Measurements from ENCODE around the gene ZCCHC7. TPM values are rescaled to one million over a fixed set of nuclear protein-coding genes. Genes with fewer than 3 reads are reported as not detected.
A peak's percentile ranks its signal among the peaks of the same experiment; 100 is the strongest.
"Not testable (repeated sequence)": the region's sequence is repeated elsewhere in the genome, so short reads cannot be mapped to it uniquely, and the experiment has no call there.

Gene ZCCHC7
- total and polyA plus RNA-seq, 10 of the 15 experiments (the other 5 are each of a cell fraction or from before 2014, with no cell fraction given) = 42.9 to 178 (median 53.3) TPM

DNA sequence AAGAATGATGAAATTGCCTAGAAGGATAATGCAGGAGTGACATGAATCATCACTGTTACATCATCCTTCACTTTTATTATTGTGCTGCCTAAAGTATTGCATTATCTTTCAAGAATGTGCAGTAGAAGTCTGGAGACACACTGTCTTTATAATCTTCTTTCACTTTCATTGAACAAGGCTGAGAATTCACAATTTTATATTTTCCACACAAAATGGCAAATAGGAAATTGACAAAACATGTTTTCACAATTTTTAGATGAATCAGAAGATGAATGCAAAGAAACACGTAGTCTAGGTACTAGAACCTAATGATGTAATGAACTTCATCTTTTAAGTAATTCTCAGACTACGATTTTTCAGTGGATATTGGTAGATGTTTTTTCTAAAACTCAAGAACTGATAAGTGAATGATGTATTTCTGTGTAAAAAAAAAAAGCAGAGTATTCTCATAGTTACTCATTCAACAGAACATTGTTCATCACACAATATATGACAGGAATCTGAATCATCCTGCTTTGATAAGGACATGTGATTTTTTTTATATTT lies 170.6 kb downstream of the ZCCHC7 start (continued):
- TF ChIP-seq, protein P1, sequence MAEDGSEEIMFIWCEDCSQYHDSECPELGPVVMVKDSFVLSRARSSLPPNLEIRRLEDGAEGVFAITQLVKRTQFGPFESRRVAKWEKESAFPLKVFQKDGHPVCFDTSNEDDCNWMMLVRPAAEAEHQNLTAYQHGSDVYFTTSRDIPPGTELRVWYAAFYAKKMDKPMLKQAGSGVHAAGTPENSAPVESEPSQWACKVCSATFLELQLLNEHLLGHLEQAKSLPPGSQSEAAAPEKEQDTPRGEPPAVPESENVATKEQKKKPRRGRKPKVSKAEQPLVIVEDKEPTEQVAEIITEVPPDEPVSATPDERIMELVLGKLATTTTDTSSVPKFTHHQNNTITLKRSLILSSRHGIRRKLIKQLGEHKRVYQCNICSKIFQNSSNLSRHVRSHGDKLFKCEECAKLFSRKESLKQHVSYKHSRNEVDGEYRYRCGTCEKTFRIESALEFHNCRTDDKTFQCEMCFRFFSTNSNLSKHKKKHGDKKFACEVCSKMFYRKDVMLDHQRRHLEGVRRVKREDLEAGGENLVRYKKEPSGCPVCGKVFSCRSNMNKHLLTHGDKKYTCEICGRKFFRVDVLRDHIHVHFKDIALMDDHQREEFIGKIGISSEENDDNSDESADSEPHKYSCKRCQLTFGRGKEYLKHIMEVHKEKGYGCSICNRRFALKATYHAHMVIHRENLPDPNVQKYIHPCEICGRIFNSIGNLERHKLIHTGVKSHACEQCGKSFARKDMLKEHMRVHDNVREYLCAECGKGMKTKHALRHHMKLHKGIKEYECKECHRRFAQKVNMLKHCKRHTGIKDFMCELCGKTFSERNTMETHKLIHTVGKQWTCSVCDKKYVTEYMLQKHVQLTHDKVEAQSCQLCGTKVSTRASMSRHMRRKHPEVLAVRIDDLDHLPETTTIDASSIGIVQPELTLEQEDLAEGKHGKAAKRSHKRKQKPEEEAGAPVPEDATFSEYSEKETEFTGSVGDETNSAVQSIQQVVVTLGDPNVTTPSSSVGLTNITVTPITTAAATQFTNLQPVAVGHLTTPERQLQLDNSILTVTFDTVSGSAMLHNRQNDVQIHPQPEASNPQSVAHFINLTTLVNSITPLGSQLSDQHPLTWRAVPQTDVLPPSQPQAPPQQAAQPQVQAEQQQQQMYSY (CRISPR knock-in tag; IDR thresholded peaks at IDR 0.05) = no peak
- TF ChIP-seq ATF7 (IDR thresholded peaks at IDR 0.05; ENCODE audit: low read depth) (peak; percentile 83), RAD21 (IDR thresholded peaks at IDR 0.05; ENCODE audit: insufficient read depth, low read depth, low read length) (no peak), TCF7 (IDR thresholded peaks at IDR 0.05; ENCODE audit: borderline replicate concordance) (0 out of 2 replicates have a peak, but pooled peaks have one; percentile 11), TARDBP (IDR thresholded peaks at IDR 0.05; ENCODE audit: borderline replicate concordance) (no peak), PML (IDR thresholded peaks at IDR 0.05; ENCODE audit: low read length) (0 out of 2 replicates have a peak, but pooled peaks have one; percentile 36)

DNA sequence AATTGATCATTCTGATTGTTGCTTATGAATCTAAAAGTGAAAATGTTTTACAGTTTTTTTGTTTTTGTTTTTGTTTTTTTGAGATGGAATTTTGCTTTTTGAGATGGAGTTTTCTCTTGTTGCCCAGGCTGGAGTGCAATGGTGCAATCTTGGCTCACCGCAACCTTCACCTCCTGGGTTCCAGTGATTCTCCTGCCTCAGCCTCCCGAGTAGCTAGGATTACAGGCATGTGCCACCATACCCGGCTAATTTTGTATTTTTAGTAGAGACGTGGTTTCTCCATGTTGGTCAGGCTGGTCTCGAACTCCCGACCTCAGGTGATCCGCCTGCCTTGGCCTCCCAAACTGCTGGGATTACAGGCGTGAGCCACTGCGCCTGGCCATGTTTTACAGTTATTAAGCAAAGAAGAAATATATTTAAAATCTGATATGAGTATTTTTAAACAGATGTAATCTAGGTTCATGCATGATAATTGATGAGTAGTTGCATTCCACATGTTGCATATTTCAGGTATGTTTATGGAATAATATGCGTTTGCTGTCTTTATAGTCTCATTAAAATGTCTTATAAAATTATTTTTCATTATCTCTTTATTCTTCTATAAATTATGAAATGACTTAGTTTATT lies 171.4 kb downstream of the ZCCHC7 start:
- H4K20me1 ChIP-seq (ENCODE audit: control insufficient read depth, insufficient read depth); in situ Hi-C loops (cut with MboI); H3K9me3 ChIP-seq (replicated peaks; ENCODE audit: control insufficient read depth, insufficient read depth, low read length); H3K36me3 ChIP-seq (ENCODE audit: control insufficient read depth in 2 of 2, insufficient read depth in 2 of 2, low read length in 1 of 2); FAIRE-seq; H3K27me3 ChIP-seq (replicated peaks in 1 of 2; ENCODE audit: control insufficient read depth in 2 of 2, insufficient read depth in 2 of 2, low read length in 1 of 2); DNase-seq (ENCODE audit: low read depth, low spot score); BruUV-seq (replicated peaks); H3K9ac ChIP-seq (ENCODE audit: control insufficient read depth, insufficient read depth, low read length); H3K4me3 ChIP-seq; ATAC-seq; H2AFZ ChIP-seq (ENCODE audit: control insufficient read depth, low read depth, low read length): not testable (repeated sequence)
- H3K4me1 ChIP-seq (ENCODE audit: control insufficient read depth, insufficient read depth, low read length) = peaks cover 66% of the 10 kb centered on the region
- POLR2A ChIA-PET = interaction anchor here (2.2 kb wide), 1 partner anchor 10 kb away, joined by 10 read pairs; no protein-coding TSS in a partner anchor
- RAD21 ChIA-PET (ENCODE audit: unreplicated experiment) = interaction anchor here (2.1 to 2.7 kb wide), 3 partner anchors 8 to 38 kb away, joined by 10 to 15 read pairs (median 14); no protein-coding TSS in a partner anchor
- H3K79me2 ChIP-seq (ENCODE audit: control insufficient read depth, insufficient read depth, low read length) = peaks cover 88% of the 10 kb centered on the region
- intact Hi-C loops (cut with micrococcal nuclease; ENCODE audit: unreplicated experiment) = loop anchor here (2.0 to 5.0 kb wide), 5 partner anchors 79 to 264 kb away; no protein-coding TSS in a partner anchor
- H3K4me2 ChIP-seq (ENCODE audit: control insufficient read depth, insufficient read depth) = peak overlapping the region; percentile 20; the same call in 1 of the 2 replicates
- SMC1A ChIA-PET (ENCODE audit: uncharacterized antibody, unreplicated experiment) = interaction anchor here (2.9 kb wide), 1 partner anchor 10 kb away, joined by 24 read pairs; no protein-coding TSS in a partner anchor
- 78% methylated on average over 10 of the region's 10 CpGs for WGBS (ENCODE audit: insufficient coverage, insufficient replicate concordance, low lambda C conversion rate, missing lambda C conversion rate)
- 0 out of 2 replicates have a peak, but pooled peaks have one; percentile 31 for TF ChIP-seq HDGF (IDR thresholded peaks at IDR 0.05)
- TF ChIP-seq, protein P2, sequence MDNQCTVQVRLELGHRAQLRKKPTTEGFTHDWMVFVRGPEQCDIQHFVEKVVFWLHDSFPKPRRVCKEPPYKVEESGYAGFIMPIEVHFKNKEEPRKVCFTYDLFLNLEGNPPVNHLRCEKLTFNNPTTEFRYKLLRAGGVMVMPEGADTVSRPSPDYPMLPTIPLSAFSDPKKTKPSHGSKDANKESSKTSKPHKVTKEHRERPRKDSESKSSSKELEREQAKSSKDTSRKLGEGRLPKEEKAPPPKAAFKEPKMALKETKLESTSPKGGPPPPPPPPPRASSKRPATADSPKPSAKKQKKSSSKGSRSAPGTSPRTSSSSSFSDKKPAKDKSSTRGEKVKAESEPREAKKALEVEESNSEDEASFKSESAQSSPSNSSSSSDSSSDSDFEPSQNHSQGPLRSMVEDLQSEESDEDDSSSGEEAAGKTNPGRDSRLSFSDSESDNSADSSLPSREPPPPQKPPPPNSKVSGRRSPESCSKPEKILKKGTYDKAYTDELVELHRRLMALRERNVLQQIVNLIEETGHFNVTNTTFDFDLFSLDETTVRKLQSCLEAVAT (IDR thresholded peaks at IDR 0.05) = peak; percentile 87
- peak overlapping the region; percentile 90 for H3K27ac ChIP-seq (ENCODE audit: control insufficient read depth, insufficient read depth)
- CTCF ChIA-PET = interaction anchor here (2.0 kb wide), 1 partner anchor 10 kb away, joined by 8 read pairs; no protein-coding TSS in a partner anchor

All from GM12878 (cell line).